HCT116 (cell line): ENCODE measurements around the gene TMEM128. TPM values are rescaled to one million over a fixed set of nuclear protein-coding genes. Genes with fewer than 3 reads are reported as not detected.

ENCODE experiments used
- ATAC-seq: fragments of 200-7000 bp; cut with Tn5 transposase; 2 replicates; pipeline ENCODE4 v1.9.1; 2020; ENCODE audit warnings: mild to moderate bottlenecking, moderate library complexity
- BruUV-seq: library from RNA; stranded (reverse); fragments of 400-500 nt; replicated peaks from 2 replicates; lab custom pipeline; 2021; lab: Mats Ljungman, UMichigan
- CTCF ChIA-PET: fragments of 300-600 bp; sonication (Branson Sonifier 250); formaldehyde crosslinking; loops from one replicate; lab custom pipeline; 2021; ENCODE audit warnings: antibody characterized with exemption; lab: Charles Lee
- POLR2A ChIA-PET: fragments of 300-600, 350-600 bp; sonication (Branson Sonifier 250); formaldehyde crosslinking; loops from one replicate; lab custom pipeline; 2021; ENCODE audit warnings: antibody characterized with exemption; lab: Charles Lee
- RAD21 ChIA-PET, 2 experiments: fragments of 300-600 bp; sonication (Branson Sonifier 250); formaldehyde crosslinking; loops; one replicate each; lab custom pipeline; 2023; ENCODE audit warnings: low total read pairs in 2 of 2; ENCODE audit not compliant: uncharacterized antibody in 2 of 2, unreplicated experiment in 2 of 2, low non-redundant PET in 1 of 2; lab: Charles Lee
- DNase-seq: peaks from one replicate; pipeline ENCODE4 v3.0.0-alpha.2; 2010; ENCODE audit warnings: low read depth, low spot score
- H2AFZ ChIP-seq: fragments of 200-600 bp; shearing (Covaris generic), sonication (generic); 2 replicates; pipeline ENCODE4 v1.6.1; 2017; ENCODE audit warnings: low read depth, mixed run types, mixed read lengths, antibody characterized with exemption, low read length; ENCODE audit not compliant: poor library complexity, severe bottlenecking
- H3K27ac ChIP-seq: 2 replicates; pipeline ENCODE4 v1.5.1; 2012; ENCODE audit warnings: low read depth, low read length
- H3K27me3 ChIP-seq: fragments of 200-600 bp; sonication (generic); 2 replicates; pipeline ENCODE4 v1.6.1; 2016; ENCODE audit warnings: mixed run types, low read length, mixed read lengths; ENCODE audit not compliant: insufficient read depth
- H3K36me3 ChIP-seq, 2 experiments: fragments of 200-500 bp in 1 of 2; fragments of 200-600 bp in 1 of 2; sonication (Bioruptor generic) in 1 of 2; sonication (generic) in 1 of 2; 2 replicates each; pipeline versions ENCODE4 v1.5.1 to v1.6.1; 2014 to 2016; ENCODE audit warnings: low read length in 2 of 2, inconsistent platforms in 1 of 2, mixed read lengths in 1 of 2, mixed run types in 1 of 2; ENCODE audit not compliant: insufficient read depth in 2 of 2, control insufficient read depth in 1 of 2
- H3K4me1 ChIP-seq, 2 experiments: fragments of 200-600 bp in 1 of 2; sonication (generic) in 1 of 2; 2 replicates each; pipeline versions ENCODE4 v1.5.1 to v1.6.1; 2012 to 2017; ENCODE audit warnings: low read length in 2 of 2, inconsistent platforms in 1 of 2, mild to moderate bottlenecking in 1 of 2, mixed read lengths in 1 of 2, mixed run types in 1 of 2, moderate library complexity in 1 of 2; ENCODE audit not compliant: insufficient read depth in 2 of 2, control insufficient read depth in 1 of 2
- H3K4me2 ChIP-seq: fragments of 200-600 bp; sonication (generic); 2 replicates; pipeline ENCODE4 v1.6.1; 2017; ENCODE audit warnings: mixed run types, low read length, mixed read lengths
- H3K4me3 ChIP-seq, 2 experiments: fragments of 200-600 bp in 1 of 2; sonication (generic) in 1 of 2; replicated peaks in 1 of 2; 2 replicates each; pipeline ENCODE4 v1.5.1; 2011 to 2016; ENCODE audit warnings: low read length in 2 of 2, control low read depth in 1 of 2, low read depth in 1 of 2, mild to moderate bottlenecking in 1 of 2, mixed read lengths in 1 of 2, mixed run types in 1 of 2
- H3K79me2 ChIP-seq: fragments of 200-600 bp; sonication (generic); 2 replicates; pipeline ENCODE4 v1.6.1; 2017; ENCODE audit warnings: mild to moderate bottlenecking, mixed run types, low read length, moderate library complexity, mixed read lengths; ENCODE audit not compliant: insufficient read depth
- H3K9ac ChIP-seq: fragments of 200-600 bp; sonication (generic); 2 replicates; pipeline ENCODE4 v1.6.1; 2016; ENCODE audit warnings: low read length, mixed read lengths
- H3K9me2 ChIP-seq: fragments of 200-600 bp; sonication (generic), shearing (Covaris generic); 2 replicates; pipeline ENCODE4 v1.6.1; 2017; ENCODE audit warnings: mixed run types, mild to moderate bottlenecking, moderate library complexity; ENCODE audit not compliant: insufficient read depth
- H3K9me3 ChIP-seq, 2 experiments: fragments of 200-500 bp in 1 of 2; fragments of 200-600 bp in 1 of 2; sonication (Bioruptor generic) in 1 of 2; sonication (generic) in 1 of 2; 2 replicates each; pipeline ENCODE4 v1.6.1; 2014 to 2017; ENCODE audit warnings: low read length in 2 of 2, mixed read lengths in 2 of 2, inconsistent platforms in 1 of 2, low read depth in 1 of 2, mild to moderate bottlenecking in 1 of 2, mixed run types in 1 of 2, moderate library complexity in 1 of 2; ENCODE audit not compliant: control insufficient read depth in 1 of 2, insufficient read depth in 1 of 2
- H4K20me1 ChIP-seq: fragments of 200-600 bp; sonication (generic), shearing (Covaris generic); 2 replicates; pipeline ENCODE4 v1.6.1; 2017; ENCODE audit warnings: mixed run types, mild to moderate bottlenecking, moderate library complexity; ENCODE audit not compliant: insufficient read depth
- ATF3 ChIP-seq: IDR thresholded peaks from 2 replicates; pipeline ENCODE4 v1.6.1; 2012
- CEBPB ChIP-seq: IDR thresholded peaks from 2 replicates; pipeline ENCODE4 v1.6.1; 2012; ENCODE audit warnings: low read depth
- EZH2 ChIP-seq: fragments of 200-600 bp; sonication (generic); IDR thresholded peaks from 2 replicates; pipeline ENCODE4 v1.6.1; 2017; ENCODE audit warnings: antibody characterized with exemption, mixed run types
- FOSL1 ChIP-seq: IDR thresholded peaks from 2 replicates; pipeline ENCODE4 v1.6.1; 2012; ENCODE audit warnings: low read depth
- MAX ChIP-seq: IDR thresholded peaks from 2 replicates; pipeline ENCODE4 v1.6.1; 2012
- POLR2A ChIP-seq: IDR thresholded peaks from 2 replicates; pipeline ENCODE4 v1.7.0; 2011; ENCODE audit warnings: borderline replicate concordance; ENCODE audit not compliant: insufficient read depth, insufficient read length; ENCODE audit errors: extremely low read depth
- RAD21 ChIP-seq: IDR thresholded peaks from 2 replicates; pipeline ENCODE4 v1.6.1; 2012; ENCODE audit warnings: low read depth, mild to moderate bottlenecking
- REST ChIP-seq: IDR thresholded peaks from 2 replicates; pipeline ENCODE4 v1.6.1; 2012; ENCODE audit warnings: low read depth
- SIN3A ChIP-seq: IDR thresholded peaks from 2 replicates; pipeline ENCODE4 v1.6.1; 2012; ENCODE audit warnings: low read depth
- SP1 ChIP-seq: IDR thresholded peaks from 2 replicates; pipeline ENCODE4 v1.6.1; 2012; ENCODE audit warnings: low read depth
- TCF7L2 ChIP-seq: IDR thresholded peaks from 2 replicates; pipeline ENCODE4 v1.7.0; 2011; ENCODE audit warnings: borderline replicate concordance, inconsistent platforms; ENCODE audit not compliant: insufficient read depth, insufficient read length; ENCODE audit errors: extremely low read depth
- YY1 ChIP-seq: IDR thresholded peaks from 2 replicates; pipeline ENCODE4 v1.6.1; 2011; ENCODE audit warnings: low read length, low read depth, moderate library complexity, mild to moderate bottlenecking; ENCODE audit not compliant: insufficient replicate concordance; ENCODE audit errors: extremely low read depth
- ZFX ChIP-seq: fragments of 450-650 bp; IDR thresholded peaks from 2 replicates; pipeline ENCODE4 v1.6.1; 2017
- intact Hi-C: fragments of 100-400 bp; cut with micrococcal nuclease; formaldehyde crosslinking; loops from 2 replicates; pipeline ENCODE4 v1.10.0; 2022
- total RNA-seq: library from RNA; stranded (reverse); gene quantifications from one replicate; pipeline ENCODE4 v1.2.1, GENCODE V29; 2021; ENCODE audit not compliant: unreplicated experiment

TMEM128 gene
- total RNA-seq, 1 experiment from 2014 or later = 19.5 TPM

- TF ChIP-seq REST (no peak), TCF7L2 (no peak), SP1 (no peak)
- TF ChIP-seq, all 23 proteins: peak for 0
These were observed 41.0 kb upstream of the TMEM128 start (continued) for GRCh38 chr4:4289055-4289454.

GRCh38 chr4:4288098-4288497, 40.1 kb upstream of the TMEM128 start:
- H3K9me2 ChIP-seq = no peaks in the 10 kb centered on the region
- no peaks in the 10 kb centered on the region for H4K20me1 ChIP-seq
- peaks cover 18 to 36% of the 10 kb centered on the region in 2 experiments; a peak in 3 of 4 replicates for H3K36me3 ChIP-seq
- ChIA-PET CTCF (no interaction called here), POLR2A (no interaction called here), RAD21 (no interaction called here)
- no peak for DNase-seq
- H3K79me2 ChIP-seq = peaks cover 88% of the 10 kb centered on the region
- H3K4me3 ChIP-seq = no peak overlapping the region
- TF ChIP-seq ZFX (no peak), CEBPB (no peak), FOSL1 (no peak), SIN3A (no peak), MAX (no peak), RAD21 (no peak), POLR2A (no peak), ATF3 (no peak), YY1 (no peak), EZH2 (no peak)
- TF ChIP-seq, all 23 proteins: peak for 0
- ATAC-seq = no peak
- Histone ChIP-seq H3K9me3 (no peaks in the 10 kb centered on the region), H3K4me1 (peaks cover 3 to 21% of the 10 kb centered on the region in 2 experiments; a peak in 3 of 4 replicates), H2AFZ (no peak overlapping the region), H3K4me2 (peak overlapping the region; percentile 21; the same call in 1 of the 2 replicates), H3K9ac (no peak overlapping the region), H3K27me3 (no peaks in the 10 kb centered on the region), H3K27ac (no peak overlapping the region)
- no TSS peak for BruUV-seq
- intact Hi-C loops = no loop called here
